GM18517 (cell line): ENCODE measurements around the gene ZNF79.

Source experiments
- ATAC-seq: cut with Tn5 transposase; IDR thresholded peaks from one replicate; pipeline ENCODE4 v1.9.1; 2021; ENCODE audit warnings: mild to moderate bottlenecking, moderate library complexity; ENCODE audit not compliant: unreplicated experiment

Gene ZNF79

GRCh38 chr9:127492616-127493015 is 68.4 kb downstream of the ZNF79 start:
- ATAC-seq = no peak

- ATAC-seq = no peak
Observed at GRCh38 chr9:127493592-127494303, 69.6 kb downstream of the ZNF79 start.

- no peak for ATAC-seq
Observed at GRCh38 chr9:127494304-127494702, 70.1 kb downstream of the ZNF79 start.
